GM18873 (cell line): Measurements from ENCODE around the gene SERP2.
"Not testable (repeated sequence)": the region's sequence is repeated elsewhere in the genome, so short reads cannot be mapped to it uniquely, and the experiment has no call there.

Experiments
- ATAC-seq: cut with Tn5 transposase; IDR thresholded peaks from one replicate; pipeline ENCODE4 v1.9.1; 2021; ENCODE audit warnings: mild to moderate bottlenecking, moderate library complexity, moderate number of reproducible peaks; ENCODE audit not compliant: unreplicated experiment, low FRiP score

SERP2 gene

DNA sequence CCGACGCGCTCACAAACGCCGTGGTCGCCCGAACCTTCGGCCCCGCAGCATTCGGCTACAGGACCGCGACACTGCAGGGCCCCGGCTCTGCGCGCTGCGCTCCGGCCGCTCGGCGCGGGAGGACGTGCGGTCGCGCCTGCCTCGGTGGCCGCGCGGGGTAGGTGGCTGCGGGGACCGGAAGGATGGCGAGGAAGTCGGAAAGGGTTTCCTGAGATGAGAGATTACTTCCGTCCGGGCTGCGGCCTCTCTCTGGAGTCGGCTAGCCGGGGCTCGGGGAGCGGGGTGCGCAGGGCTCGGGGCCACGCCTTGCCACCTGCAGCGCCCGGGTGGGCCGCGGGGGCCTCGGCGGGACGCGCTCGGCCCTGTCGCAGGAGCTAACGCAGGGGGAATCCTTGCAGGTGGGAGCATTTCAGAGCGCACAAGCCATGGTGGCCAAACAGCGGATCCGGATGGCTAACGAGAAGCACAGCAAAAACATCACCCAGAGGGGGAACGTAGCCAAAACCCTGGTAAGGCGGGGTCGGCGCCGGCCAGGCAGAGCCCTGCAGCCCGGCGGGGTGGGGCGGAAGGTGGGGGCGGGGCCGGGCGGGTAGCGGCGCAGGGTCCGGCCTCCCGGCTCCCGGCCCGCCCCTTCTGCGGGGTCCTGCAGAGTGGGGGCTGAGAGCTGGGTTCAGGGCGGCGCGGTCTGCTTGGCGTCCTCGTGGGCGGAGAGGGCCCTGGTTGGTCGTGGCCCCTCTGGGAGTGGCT, at the start of gene SERP2:
Gene SERP2 (plus strand): TSS at position 224 of the 747 bp plus-strand sequence. CDS start 202 bp downstream, at position 426.
- ATAC-seq, result no peak

DNA sequence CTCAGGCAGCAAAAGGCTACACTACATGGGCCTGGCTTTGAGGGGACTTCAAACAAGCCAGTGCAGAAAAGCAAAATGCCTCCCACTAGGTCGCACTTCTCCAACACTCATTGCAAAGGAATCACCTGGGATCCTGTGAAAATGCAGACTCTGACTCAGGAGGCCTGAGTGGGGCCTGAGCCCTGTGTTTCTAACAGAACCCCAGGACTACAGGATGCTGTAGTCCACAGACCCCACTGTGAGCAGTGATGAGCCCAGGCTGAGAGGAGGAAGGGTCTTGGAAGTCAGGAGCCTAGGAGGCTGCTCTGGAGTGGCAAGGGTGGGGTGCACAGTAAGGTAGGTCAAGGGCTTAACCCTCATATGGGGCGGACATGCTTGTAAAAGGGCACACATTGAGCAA, 46.7 kb upstream of the SERP2 start:
- no peak for ATAC-seq

DNA sequence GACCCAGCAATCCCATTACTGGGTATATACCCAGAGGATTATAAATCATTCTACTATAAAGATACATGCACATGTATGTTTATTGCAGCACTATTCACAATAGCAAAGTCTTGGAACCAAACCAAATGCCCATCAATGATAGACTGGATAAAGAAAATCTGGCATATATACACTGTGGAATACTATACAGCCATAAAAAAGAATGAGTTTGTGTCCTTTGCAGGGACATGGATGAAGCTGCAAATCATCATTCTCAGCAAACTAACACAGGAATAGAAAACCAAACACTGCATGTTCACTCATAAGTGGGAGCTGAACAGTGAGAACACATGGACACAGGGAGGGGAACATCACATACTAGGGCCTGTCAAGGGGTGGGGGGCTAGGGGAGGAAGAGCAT, 44.6 kb upstream of the SERP2 start:
- not testable (repeated sequence) for ATAC-seq

DNA sequence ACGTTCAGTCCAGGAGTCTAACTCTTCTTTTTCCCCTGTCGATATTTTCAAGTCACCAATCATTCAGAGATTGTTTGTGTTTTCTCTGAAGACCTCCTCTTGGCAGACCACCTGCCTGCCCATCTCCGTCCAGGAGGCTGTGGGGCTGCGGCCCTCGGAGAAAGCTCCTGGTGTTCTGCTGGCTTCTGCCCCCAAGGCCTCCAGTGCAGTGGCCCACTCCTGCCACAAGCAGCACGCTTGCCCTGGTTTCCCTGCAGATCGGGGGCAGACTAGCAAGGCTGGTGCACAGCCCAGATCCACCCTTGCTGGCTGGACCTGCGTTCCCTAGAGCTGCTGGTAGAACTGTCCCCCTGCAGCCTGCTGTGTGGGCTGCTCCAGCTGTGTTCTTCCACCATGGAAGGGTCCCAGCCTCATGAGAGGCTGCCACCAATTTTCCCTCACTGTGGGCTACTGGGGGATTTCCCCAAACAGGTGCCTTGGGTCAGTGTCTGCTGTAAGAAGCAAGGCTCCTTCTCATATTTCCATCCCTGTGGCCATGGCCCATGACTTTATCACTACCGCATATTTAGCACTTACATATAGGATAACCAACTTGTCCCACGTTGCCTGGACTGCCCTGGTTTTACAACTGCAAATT, 43.6 kb upstream of the SERP2 start:
- no peak for ATAC-seq

DNA sequence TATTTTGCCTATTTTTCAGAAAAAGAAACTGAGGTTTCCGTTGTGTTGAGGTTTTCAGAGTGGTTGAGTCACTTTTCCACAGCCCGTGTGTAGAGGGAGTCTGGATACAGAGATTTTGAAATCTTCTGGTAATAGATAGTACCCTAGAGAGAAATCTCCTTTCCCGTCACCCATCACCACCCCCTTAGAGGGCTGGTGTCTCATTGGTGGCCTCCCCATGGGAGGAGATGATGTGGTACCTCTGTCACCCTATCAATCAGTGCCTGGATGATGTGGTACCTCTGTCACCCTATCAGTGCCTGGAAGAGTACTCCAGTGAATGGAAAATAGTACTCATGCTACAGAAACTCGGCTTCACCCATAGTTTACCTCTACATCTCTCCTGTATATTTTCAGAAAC, 42.2 kb upstream of the SERP2 start:
- ATAC-seq, result no peak

DNA sequence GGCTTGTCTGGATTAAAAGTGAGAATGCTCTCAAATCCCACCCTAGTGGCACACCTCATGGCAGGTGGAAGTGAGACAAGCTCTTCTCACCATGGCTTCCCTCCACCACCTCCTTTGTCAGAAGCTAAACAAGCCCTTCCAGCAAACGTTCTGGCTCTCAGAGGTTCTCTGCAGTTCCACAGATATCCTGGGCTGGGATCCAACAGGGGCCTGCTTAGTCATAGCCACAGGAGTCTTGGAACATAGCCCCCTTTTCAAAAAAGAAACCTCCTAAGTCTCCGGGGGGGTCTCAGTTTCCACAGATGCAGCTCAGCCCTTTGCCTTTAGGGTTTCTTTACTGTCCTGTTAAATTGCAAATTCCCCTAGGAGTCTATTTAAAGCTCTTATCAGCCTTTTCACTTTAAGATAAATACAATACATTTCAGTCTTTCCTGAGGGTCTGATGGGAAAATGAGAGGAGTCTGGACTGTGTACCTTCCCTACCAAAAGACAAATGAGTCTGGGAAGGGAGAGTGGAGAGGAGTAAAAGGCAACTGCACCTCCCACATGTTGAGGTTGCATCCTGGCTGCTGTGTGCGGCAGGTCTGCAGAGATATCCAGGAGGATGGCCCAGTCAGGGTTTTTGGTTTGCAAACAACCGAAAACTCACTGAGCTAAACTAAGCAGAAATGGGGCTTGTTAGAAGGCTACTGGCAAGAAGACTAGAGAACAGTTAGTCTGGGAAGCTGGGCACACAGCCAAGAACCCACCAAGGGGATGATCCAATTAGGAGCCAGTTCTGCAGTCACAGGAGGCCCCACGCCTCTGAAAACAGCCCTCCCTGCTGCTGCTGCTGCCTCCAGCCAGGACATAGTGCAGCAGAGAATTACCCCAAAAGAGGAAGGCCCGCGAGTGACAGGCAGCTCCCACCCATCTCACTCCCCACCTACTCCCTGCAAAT, 41.4 kb upstream of the SERP2 start:
- ATAC-seq, result no peak

DNA sequence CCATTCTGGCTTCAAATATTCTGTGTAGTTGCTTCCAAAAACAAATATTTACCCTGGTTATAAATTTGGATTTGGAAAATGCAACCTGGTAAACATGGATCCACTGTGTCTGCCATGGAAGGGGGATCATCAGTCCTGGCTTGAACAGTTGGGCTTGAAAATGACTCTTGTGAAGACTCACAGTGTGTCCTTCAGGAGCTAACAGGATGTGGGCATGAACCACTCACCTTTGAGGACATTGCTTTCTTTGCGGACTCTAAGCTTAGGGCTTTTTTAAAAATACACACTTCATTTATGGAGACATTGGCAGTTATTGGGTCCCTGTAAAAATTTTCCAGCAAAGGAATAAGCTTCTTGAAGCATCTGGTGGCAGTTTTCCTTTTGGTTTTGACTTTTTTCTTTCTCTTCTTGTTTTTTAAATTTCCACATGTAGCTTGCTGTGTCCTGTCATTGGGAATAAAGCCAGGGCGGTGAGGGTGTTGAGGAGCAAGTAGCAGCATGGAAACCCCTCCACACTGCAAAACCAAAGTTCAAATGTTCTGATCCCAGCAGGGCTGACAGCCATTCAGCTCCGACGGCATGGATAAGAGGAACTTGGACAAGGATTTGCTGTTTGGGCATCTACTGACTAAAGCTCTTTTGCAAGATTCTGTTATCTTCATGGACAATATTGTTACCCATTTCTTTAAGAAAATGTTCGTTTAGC, 39.5 kb upstream of the SERP2 start:
- no peak for ATAC-seq

DNA sequence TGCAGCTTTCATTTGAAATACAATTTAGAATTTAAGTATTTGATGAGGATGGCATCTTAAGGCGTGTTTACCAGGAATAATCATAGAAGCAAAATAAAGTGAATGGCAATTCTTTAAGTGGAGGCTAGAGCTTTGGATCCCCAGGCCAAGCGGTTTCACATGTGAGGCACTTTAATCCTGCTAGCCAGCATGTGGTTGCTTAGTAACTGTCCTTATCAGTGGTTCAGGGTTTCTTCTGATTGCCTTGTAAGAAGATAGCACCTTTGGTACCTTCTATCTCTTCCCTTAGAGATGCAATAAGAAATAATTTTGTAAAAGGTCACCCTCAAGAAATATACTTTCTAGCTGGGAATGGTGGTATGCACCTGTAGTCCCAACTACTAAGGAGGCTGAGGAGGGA, 38.9 kb upstream of the SERP2 start:
- ATAC-seq, result no peak

DNA sequence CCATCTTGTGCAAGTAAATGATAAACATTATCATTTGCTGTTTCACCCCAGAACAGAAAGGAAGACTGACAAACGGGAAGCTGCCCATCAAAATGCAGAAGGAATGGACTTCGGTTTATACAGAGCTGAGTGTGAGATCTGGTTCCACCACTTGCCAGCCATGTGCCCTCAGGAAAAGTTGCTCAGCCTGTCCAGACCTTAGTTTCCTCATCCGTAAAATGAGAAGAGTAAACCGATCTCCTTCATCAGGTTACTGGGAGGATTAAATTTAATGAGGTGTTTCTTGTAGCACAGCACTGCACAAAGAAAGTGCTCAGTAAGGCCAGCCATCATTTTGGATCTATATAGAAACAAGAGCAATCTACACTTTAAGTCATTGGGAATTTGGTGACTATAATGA, 36.7 kb upstream of the SERP2 start:
- no peak for ATAC-seq

DNA sequence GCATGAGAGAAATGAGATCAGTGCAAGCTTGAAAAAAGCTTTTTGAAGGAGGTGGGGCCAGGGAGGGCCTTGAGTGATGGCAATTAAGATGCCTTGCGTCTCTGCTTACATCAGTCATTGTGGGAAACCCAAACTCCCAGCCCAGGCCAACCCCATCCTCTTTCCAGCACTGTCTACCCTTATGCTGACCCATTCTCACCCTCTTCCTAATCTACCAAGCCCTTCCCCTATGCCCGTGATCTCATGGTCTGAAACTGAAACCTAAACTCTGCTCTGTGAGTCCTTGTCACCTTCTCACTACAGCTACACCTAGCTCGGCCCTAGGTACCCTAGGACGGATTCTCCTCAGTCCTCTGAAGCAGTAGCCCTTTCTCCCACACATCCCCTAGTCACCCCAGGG, 36.0 kb upstream of the SERP2 start:
- ATAC-seq, result no peak

DNA sequence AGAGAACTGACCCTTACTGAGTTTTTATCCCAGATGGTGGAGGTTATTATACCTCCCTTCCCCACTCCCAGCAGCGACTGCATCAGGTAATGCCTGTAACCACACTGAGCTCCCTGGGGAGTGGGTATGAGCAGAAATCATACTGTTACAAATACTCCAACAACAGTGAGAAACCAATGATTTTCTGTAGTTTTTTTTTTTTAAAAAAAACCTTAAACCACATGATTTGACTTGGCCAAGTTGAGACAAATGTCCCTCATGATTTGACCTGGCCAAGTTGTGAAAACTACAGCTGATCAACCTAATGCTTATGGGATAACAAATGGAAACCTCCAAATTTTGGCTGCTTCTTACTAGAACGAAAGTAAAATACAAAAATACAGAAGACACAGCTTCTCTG, 33.1 kb upstream of the SERP2 start:
- ATAC-seq, result no peak

DNA sequence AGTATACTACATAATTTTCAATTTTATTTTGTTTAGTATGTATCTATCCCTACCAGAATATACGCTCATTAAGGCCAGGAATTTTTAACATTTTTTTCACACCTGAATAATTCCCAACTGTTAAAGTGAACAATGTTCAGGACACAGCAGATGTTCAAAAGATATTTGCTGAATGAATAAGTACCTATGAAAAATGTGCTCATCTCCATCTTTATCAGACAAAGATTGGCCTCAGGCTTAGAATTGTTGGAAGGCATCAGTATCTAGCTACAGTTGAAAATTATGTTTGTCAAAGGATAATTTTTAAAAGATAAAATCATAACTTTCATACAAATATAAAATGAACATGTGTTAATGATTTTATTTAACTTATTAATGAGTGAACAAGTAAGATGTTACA, 30.9 kb upstream of the SERP2 start:
- ATAC-seq, result no peak

DNA sequence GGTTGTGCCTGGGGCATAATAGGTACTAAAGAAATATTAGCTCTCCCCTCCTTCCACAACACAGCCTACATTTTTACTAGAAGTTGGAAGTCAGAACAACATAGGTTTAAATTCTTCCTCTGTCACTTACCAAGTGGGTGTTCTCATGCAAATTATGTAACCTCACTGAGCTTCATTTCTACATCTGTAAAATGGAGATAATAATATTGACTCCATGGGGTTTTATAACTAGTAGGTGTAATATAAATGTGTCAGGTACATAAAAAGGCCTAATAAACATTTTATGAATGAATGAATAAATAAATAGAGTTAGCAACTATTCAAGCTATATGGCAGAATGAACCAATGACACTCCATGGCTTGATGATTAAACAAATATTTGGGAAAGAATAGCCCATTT, 27.1 kb upstream of the SERP2 start:
- ATAC-seq, result no peak

DNA sequence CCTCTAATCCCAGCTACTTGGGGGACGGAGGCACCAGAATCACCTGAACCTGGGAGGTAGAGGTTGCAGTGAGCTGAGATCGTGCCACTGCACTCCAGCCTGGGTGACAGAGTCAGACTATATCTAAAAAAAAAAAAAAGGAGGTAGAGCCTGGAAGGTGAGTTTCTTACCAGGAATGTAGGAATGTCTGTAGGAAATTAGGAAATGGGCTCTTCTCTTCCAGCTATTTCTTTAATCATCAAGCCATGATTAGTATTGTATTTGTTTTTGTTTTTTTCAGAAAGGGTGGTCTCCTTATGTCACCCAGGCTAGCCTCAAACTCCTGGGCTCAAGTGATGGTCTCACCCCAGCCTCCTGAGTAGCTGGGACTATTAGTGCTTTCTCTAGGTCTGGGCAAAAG, 26.3 kb upstream of the SERP2 start:
- ATAC-seq, result no peak

DNA sequence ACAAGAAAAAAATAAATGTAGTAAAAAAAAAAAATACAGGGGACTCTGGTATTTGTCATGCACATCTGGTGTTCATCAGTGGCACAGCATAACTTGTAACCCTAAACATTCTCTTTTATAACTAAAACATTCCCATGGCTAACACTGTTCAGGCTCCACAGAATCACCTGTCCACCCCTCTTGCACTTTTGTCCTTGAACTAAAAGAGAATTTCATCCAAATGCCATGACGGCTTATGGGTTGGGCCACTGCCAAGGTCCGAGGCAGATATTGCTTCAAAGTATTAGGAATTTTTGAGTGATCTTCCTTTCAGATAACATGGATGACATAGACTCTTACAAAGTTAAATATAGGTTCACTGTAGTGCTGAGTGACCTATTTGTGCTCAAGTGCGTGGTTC, 25.7 kb upstream of the SERP2 start:
- no peak for ATAC-seq

DNA sequence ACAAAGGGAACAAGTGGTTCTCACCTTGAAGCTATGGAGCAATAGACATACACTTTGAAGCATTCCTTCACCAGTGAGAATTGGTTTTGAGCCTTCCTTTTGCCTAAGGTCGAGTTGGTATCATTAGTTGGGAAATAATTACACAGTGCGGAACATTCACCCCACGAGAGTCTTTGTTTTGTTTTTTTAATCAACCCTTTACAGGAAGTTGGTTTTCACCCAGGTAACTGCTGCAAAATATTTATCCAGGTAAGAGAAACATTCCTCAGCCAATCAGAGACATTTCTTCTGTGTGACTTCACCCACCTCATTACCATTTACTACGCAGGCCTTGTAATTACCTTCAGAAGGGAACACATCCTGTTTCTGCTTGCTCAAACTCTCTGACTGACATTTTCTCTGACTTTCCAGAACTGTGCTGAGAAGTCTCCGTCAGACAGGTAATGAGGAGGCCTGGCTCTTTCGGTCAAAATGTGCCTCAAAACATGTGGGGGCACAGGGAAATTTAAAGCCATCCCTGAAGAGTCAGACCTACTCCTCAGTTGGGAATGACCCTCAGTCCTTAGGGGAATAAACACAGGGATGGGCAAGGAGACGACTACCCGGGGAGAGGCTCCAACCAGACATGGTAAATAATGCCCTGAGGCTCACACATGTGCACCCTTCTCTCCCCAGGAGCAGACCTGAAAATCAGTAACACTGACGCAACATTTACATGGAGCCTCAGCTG, 22.7 kb upstream of the SERP2 start:
- no peak for ATAC-seq

DNA sequence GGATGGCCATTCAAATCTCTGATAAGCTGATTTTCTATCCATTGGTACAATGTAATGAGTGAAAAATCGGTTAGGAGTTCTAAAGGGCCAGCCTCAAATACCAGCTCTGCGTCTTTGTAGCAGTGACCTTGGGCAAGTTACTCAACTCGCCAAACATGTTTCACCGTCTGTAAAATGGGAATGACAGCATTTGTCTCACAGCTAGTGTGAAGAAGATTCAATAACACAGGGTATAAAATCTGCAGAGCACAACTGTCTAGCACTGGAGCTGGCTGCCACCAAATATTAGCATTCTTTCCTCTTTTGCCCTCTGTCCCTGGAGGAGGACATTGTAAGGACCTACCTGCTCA, 22.1 kb upstream of the SERP2 start:
- no peak for ATAC-seq

DNA sequence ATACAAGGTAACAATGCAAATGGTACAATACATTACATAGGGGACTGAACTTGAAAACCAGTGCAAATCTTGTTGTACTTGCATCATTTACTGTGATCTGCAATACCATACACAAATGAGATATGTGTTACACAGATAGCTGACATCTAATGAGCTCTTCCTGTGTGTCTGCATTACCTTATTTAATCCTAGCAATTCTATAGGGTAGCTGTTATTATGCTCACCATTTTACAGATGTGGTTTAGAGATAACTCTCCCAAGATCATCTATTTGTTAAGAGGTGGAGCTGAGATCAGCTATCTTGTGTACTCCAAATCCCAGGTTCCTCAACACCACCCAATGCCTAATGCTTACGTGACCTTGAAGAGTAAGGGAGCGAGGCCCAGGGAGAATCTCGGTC, 21.4 kb upstream of the SERP2 start:
- ATAC-seq, result no peak

DNA sequence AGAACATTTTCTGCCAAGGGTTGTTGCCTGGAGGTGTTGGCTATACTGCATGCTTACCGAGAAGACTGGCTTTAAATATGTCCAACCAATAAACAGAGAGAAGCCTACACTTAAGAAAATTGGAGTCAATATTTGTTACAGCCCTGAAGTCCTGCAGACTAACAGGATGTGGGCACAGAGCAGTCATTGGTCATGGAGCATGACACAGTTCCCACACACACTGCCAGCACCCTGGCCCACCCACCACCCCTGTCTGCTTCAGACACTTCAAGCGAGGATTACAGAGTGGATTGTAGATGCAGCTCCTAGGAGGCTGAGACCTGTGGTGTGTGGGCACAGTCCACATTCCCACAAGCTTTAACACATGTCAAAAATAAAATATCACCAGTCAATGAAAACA, 21.0 kb upstream of the SERP2 start:
- no peak for ATAC-seq

DNA sequence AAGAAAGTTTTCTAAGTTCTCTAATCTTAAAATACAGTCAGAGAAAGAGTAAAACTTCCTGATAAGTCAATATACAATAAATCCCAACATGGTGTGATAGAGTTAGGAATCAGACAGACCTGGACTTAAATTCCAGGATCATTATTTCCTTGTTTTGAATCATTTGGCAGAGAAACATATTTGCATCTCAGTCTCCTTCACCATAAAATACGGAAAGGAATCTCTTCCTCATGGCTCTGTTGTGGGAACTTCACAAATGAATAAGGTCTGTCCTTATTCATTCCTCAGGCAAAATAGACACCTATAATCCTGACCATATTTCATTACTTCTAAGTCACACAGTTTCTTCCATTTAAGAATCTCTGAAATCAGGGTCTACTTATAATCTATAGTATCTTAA, 19.3 kb upstream of the SERP2 start:
- ATAC-seq, result no peak
